HL-60/S4 treated with phorbol 12-myristate 13-acetate at 8.2 ng/mL for 4 days and 3 days (cell line): ENCODE results near the gene MPC2.
"Not testable (repeated sequence)": the region's sequence is repeated elsewhere in the genome, so short reads cannot be mapped to it uniquely, and the experiment has no call there.

Source experiments
- in situ Hi-C: fragments of 300-500 bp; cut with MboI; formaldehyde crosslinking; loops from 2 replicates; pipeline ENCODE4 v1.15.0; 2022; ENCODE audit warnings: low sequenced_read_pairs

MPC2 gene

GRCh38 chr1:167935216-167936067 lies 1.4 kb downstream of the MPC2 start:
- in situ Hi-C loops, result no loop called here

- in situ Hi-C loops, result no loop called here
Observed at GRCh38 chr1:167934426-167935215, 2.3 kb downstream of the MPC2 start.

- in situ Hi-C loops, result no loop called here
Observed at GRCh38 chr1:167933788-167934187, 3.1 kb downstream of the MPC2 start.

GRCh38 chr1:167929725-167930124 lies 7.1 kb downstream of the MPC2 start:
- in situ Hi-C loops, result no loop called here

- in situ Hi-C loops, result not testable (repeated sequence)
Observed at GRCh38 chr1:167928919-167929318, 8.0 kb downstream of the MPC2 start.

- in situ Hi-C loops, result no loop called here
Observed at GRCh38 chr1:167928457-167928852, 8.4 kb downstream of the MPC2 start.

- in situ Hi-C loops, result no loop called here
Observed at GRCh38 chr1:167927046-167927754, 9.7 kb downstream of the MPC2 start.

GRCh38 chr1:167926486-167926997 lies 10.3 kb downstream of the MPC2 start:
- in situ Hi-C loops, result no loop called here

GRCh38 chr1:167924543-167925231 lies 12.2 kb downstream of the MPC2 start:
- in situ Hi-C loops, result no loop called here

GRCh38 chr1:167924102-167924501 lies 12.8 kb downstream of the MPC2 start:
- in situ Hi-C loops, result no loop called here

- in situ Hi-C loops, result no loop called here
Observed at GRCh38 chr1:167923324-167924056, 13.4 kb downstream of the MPC2 start.

GRCh38 chr1:167922611-167923074 lies 14.2 kb downstream of the MPC2 start:
- in situ Hi-C loops, result no loop called here

- in situ Hi-C loops, result no loop called here
Observed at GRCh38 chr1:167922023-167922422, 14.8 kb downstream of the MPC2 start.

- in situ Hi-C loops, result no loop called here
Observed at GRCh38 chr1:167916766-167917511, 19.9 kb downstream of the MPC2 start.

- in situ Hi-C loops, result no loop called here
Observed at GRCh38 chr1:167915569-167915968, 21.3 kb downstream of the MPC2 start.

GRCh38 chr1:167913895-167914496 lies 22.9 kb downstream of the MPC2 start, which contains the start of gene ADCY10:
Gene ADCY10 (minus strand): TSS chr1:167914134. CDS start chr1:167905140, 8,994 bp downstream.
- in situ Hi-C loops, result no loop called here

- in situ Hi-C loops, result no loop called here
Observed at GRCh38 chr1:167912294-167912693, 24.6 kb downstream of the MPC2 start.

- in situ Hi-C loops, result no loop called here
Observed at GRCh38 chr1:167911413-167911812, 25.5 kb downstream of the MPC2 start.

GRCh38 chr1:167910530-167910929 lies 26.3 kb downstream of the MPC2 start:
- in situ Hi-C loops, result no loop called here
